ENCODE measurements around the gene MANF. TPM values are rescaled to one million over a fixed set of nuclear protein-coding genes. Genes with fewer than 3 reads are reported as not detected.

Gene MANF
- total RNA-seq, 4 donors from 2014 or later = 13.7 to 38.3 (median 22.8) TPM

GRCh38 chr3:51434746-51435327 lies 49.7 kb downstream of the MANF start:
- ATAC-seq = peak; percentile 80
- Histone ChIP-seq H3K4me1 (peaks cover 0 to 7% (median 0%) of the 10 kb centered on the region in 3 donors), H3K27me3 (no peaks in the 10 kb centered on the region), H3K27ac (no peak overlapping the region), H3K9me3 (no peaks in the 10 kb centered on the region), H3K36me3 (peaks cover 2 to 85% of the 10 kb centered on the region in 2 donors), H3K4me3 (no peak overlapping the region)
- TF ChIP-seq POLR2AphosphoS5 (IDR thresholded peaks at IDR 0.05) = no peak
- TF ChIP-seq EP300 (IDR thresholded peaks at IDR 0.05) = no peak
- TF ChIP-seq CTCF (IDR thresholded peaks at IDR 0.05) = peak in 3 of 4 experiments; percentile 26 to 59 (median 58)

GRCh38 chr3:51436998-51437639 lies 52.0 kb downstream of the MANF start:
- ATAC-seq = no peak
- Histone ChIP-seq H3K4me3 (no peak overlapping the region), H3K36me3 (peaks cover 2 to 86% of the 10 kb centered on the region in 2 donors), H3K4me1 (peaks cover 0 to 7% (median 0%) of the 10 kb centered on the region in 3 donors), H3K9me3 (no peaks in the 10 kb centered on the region), H3K27me3 (no peaks in the 10 kb centered on the region), H3K27ac (no peak overlapping the region)
- 86 to 95% methylated on average over 4 to 8 of the region's 8 CpGs for WGBS, 2 donors (ENCODE audit: low coverage in 1 of 2)
- no peak for TF ChIP-seq POLR2AphosphoS5 (IDR thresholded peaks at IDR 0.05)
- no peak for TF ChIP-seq CTCF (IDR thresholded peaks at IDR 0.05)
- TF ChIP-seq EP300 (IDR thresholded peaks at IDR 0.05) = no peak
- TF ChIP-seq POLR2A (IDR thresholded peaks at IDR 0.05) = no peak

Other genes starting within 250 kb of the MANF start
- 10 to 100 TPM; 28.5 to 51.1 (median 32.7) TPM for gene RBM15B, start 6.0 kb downstream of the MANF start, total RNA-seq
- gene DCAF1, start 114.7 kb downstream of the MANF start, total RNA-seq = 10 to 100 TPM; 20.2 to 24.9 (median 22.3) TPM
- gene RAD54L2, start 153.4 kb downstream of the MANF start, total RNA-seq = 10 to 100 TPM; 14.5 to 28.6 (median 26.5) TPM

All from gastroesophageal sphincter (tissue), 4 donors.